NCI-H2029 (cell line): ENCODE results near the gene LIPC.

Experiments
- DNase-seq: peaks from one replicate; lab custom pipeline; 2025; lab: John Stamatoyannopoulos, UW

The LIPC gene

DNA sequence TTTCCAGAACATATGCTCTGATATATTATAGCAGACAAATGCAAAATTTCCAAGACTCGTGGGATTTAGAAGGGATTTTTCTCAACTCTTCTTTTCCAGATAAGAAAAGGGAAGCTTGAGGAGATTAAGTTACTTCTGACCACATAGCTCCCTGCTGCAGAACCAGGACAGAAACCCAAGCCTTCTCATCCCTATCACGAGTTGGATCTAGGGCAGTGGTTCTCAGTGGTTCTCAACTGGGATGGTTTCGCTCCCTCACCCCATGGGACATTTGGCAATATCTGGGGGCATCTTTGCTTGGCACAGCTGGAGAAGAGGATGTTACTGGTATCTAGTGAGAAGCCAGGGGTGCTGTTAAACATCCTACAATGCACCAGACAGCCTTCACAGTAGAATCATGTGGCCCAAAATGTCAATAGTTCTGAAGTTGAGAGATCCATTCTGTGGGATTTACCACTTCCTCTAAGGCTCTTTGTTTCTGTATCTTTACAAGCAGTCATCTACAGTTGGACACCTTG, 64.2 kb downstream of the LIPC start:
- no peak for DNase-seq

- DNase-seq: no peak
Measured at GRCh38 chr15:58497046-58497785, 65.4 kb downstream of the LIPC start.

DNA sequence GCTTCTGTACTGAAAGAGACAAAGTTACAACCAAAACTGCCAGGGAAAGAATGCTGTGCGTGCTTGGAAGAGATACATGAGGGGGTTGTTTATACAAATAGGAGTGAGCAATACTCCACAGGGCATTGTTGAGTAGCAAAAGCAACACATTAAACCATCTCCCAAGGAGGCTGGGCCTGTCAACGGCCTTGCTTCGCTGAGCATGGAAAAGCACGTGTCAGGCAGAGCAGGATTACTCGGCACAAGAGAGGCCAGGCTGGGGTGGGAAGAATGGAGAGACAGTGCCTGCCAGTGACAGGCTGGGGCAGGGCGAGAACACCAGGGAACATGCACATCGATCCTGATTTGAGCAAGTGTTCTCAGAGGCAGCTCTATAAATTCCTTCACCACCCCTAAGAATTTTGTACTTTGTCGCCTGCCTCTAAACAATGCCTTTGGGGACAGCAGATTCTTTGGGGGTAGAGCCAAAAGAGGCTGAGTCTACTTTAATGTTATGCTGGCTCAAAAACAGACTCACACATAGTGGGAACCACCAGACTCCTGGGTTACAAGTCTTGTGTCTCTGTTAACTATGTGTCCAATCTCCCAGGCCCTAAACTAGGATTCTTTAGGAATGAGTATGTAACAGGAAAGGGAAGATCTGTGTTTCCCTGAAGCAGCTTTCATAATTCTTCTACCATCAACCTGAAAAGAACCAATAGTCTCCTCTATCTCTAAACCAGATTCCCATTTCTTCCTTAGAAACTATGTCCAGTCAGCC, 67.2 kb downstream of the LIPC start:
- no peak for DNase-seq

- DNase-seq: no peak
Measured at GRCh38 chr15:58501006-58501405, 69.2 kb downstream of the LIPC start.

DNA sequence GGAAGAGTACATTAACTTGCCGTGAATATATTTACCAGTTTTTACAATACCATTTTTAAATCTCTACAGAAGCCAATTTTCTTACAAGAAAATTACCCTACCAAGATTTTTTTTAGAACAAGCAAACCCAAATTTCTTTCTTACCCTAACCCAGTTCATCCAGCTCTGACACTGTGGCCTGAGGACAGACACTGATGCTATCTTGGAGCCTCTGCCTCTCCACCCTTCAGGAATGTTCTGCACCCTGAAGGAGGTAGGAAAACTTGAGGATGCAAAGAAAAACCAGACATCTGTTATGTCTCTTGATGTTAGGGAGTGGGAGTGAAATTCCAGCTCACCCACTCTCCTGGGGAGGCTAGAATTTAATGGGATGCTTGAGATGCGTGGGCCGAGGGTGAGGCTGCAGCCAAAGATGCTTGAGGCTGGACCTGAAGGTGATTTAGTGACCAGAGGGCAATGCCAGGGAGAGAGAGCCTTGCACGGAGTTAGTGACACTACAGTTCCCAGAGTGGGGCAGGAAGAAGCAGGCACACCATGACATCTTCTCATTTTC, 69.9 kb downstream of the LIPC start:
- DNase-seq: no peak

DNA sequence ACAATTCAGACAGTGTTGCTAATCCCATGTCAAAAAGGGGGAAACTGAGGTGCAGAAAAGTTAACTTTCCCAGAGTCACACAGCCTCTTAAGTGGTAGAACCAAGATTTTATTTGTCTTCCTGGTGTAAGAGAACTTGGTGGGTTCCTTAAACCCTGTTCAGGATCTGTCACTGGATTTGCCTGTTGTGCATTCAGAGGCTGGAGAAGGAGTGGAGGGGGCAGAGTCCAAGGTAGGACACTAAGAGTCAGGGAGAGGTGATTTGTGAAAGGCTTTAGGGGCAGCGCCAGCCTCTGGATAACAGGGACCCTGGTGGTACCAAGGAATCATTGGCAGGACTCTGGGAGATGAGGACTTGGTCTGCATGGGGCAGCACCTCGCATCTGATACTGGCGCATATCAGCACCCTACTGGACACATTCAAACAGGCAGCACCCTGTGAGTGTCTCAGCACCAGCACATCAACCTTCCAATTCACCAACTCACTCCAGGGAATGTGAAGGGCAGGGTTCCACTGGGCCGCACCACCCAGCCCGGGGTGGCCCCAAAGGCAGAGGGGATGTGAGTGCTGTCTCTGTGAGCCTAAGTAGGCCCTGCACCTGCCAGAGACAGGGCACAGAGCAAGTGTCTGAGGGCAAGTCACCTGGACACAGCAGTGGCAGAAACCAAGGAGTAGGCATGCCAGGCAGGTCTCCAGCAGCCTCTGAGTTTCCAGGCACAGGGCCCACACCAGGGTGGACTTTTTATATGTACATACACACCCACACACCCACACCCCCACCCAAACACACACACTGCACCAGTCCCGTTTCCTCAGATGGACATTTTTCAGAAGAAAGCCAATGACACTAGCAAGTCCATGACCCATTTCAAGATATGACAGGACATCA, 71.6 kb downstream of the LIPC start:
- DNase-seq: no peak

- DNase-seq: no peak
Measured at GRCh38 chr15:58504674-58505234, 73.0 kb downstream of the LIPC start.

- no peak for DNase-seq
Measured at GRCh38 chr15:58505581-58505980, 73.8 kb downstream of the LIPC start.

- DNase-seq: no peak
Measured at GRCh38 chr15:58506064-58506490, 74.3 kb downstream of the LIPC start.

DNA sequence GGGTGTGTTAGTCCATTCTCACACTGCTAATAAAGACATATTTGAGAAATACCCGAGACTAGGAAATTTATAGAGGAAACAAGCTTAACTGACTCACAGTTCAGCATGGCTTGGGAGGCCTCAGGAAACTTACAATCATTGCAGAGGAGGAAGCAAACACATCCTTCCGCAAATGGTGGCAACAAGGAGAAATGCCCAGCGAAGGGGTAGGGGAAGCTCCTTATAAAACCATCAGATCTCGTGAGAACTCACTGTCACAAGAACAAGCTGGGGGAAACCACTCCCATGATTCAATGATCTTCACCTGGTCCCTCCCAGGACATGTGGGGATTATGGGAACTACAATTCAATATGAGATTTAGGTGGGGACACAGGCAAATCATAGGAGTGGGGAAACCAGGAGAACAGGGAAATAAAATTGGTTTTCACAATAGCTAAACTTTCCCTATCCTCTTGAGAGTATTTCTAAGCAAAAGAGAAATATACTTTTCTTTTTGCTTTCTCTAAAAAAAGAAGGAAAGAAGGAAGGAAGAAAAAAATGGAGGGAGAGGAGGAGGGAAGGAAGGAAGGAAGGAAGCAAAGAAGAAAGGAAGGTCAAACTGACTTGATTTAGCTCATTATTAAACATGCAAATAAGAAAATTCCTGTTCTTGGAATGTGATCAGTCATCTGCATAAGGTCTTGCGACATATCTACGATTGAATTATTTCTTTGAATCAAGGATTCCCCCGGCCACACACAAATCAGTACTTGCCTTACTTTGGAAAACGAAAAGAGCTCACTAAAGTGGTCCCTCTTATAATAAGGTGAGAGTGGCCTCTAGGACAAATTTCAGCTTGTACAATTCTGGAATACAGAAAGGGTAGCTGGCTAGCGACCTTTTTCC, 75.2 kb downstream of the LIPC start:
- DNase-seq: no peak

DNA sequence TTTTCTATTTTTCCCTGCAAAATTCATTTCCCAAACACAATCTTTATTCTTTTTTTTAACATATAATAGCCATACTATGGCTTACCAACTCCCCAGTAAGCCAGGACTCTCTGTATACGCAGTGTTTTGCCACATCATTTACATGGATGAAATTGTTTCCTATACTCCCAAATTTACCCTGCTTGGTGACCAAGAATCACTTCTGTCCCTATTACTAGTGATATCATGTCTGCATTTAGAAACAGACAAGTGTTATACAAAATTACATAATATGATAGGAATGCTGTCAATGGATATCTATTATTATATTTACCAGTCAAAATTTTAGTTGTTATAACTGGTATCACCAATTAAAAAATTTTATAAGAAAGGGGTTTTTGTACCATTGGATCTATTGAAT, 77.8 kb downstream of the LIPC start:
- DNase-seq: no peak

GRCh38 chr15:58510715-58511598, 79.2 kb downstream of the LIPC start:
- no peak for DNase-seq

GRCh38 chr15:58511599-58511987, 79.8 kb downstream of the LIPC start:
- no peak for DNase-seq

DNA sequence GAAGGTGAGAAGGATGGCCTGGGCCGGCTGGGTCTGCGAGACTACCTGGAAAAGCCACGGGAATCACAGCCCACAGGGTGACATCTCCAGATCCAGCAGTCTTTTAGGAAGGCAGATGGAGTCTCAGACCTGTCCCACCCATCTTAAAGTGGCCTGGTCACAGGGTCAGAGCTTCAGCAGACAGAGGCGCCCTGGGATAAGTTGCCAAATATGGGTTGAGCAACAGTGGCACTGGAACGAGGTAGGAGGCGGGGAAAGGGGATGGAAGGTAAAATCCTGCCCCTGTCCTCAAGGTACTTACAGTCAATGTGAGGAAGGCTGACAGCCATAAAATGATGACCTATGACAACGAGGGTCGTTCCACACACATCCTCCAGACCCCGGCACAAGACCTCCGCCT, 80.7 kb downstream of the LIPC start:
- DNase-seq: no peak

- DNase-seq: no peak
Measured at GRCh38 chr15:58513008-58513407, 81.2 kb downstream of the LIPC start.

DNA sequence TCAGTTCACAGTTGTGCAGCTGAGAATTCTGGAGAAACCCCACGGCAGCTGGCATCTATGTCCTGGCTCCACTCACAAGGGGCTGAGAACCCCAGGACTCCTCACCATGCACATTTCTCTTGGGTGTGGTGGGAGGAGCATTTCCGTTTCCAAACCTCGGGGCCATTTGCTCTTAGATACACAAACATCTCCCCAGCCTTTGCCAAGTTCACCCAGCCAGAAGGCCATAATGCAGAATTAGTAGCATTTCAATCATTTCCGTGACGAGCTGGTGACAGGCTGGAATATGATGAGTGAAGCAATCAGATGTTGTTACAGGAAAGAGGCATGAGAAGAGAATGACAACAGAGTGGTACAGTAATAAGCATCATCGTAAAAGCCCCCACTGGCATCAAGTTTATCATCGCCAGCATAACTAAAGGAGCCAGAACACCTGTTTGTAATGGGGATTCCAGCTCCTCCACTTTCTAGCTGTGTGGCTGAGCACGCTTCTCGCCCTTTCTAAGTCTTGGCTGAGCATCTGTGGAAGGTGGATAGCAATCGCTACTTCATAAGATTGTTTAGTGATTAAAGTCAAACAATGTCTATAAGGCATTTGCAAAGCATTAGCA, 82.0 kb downstream of the LIPC start:
- no peak for DNase-seq

- no peak for DNase-seq
Measured at GRCh38 chr15:58515807-58516206, 84.0 kb downstream of the LIPC start.

- DNase-seq: no peak
Measured at GRCh38 chr15:58517252-58517681, 85.5 kb downstream of the LIPC start.
